Measurements from ENCODE around the gene CINP.

GRCh38 chr14:102320671-102321455 is 41.8 kb downstream of the CINP start:
- no peak for TF ChIP-seq POLR2AphosphoS5 (IDR thresholded peaks at IDR 0.05; ENCODE audit: low read depth, low read length)
- no peak for TF ChIP-seq REST (IDR thresholded peaks at IDR 0.05; ENCODE audit: insufficient read depth in 1 of 2, low read depth in 2 of 2, low read length in 2 of 2)
- TF ChIP-seq TAF1 (IDR thresholded peaks at IDR 0.05; ENCODE audit: borderline replicate concordance, insufficient read depth, low read length): no peak
- TF ChIP-seq SIN3A (IDR thresholded peaks at IDR 0.05; ENCODE audit: borderline replicate concordance, insufficient read depth, low read length): no peak
- TF ChIP-seq FOXP2 (optimal IDR thresholded peaks at IDR 0.05; ENCODE audit: borderline replicate concordance, extremely low read depth, extremely low read length, insufficient read depth): no peak

Data from PFSK-1 (cell line).